ENCODE results near the gene TCF19.

DNA sequence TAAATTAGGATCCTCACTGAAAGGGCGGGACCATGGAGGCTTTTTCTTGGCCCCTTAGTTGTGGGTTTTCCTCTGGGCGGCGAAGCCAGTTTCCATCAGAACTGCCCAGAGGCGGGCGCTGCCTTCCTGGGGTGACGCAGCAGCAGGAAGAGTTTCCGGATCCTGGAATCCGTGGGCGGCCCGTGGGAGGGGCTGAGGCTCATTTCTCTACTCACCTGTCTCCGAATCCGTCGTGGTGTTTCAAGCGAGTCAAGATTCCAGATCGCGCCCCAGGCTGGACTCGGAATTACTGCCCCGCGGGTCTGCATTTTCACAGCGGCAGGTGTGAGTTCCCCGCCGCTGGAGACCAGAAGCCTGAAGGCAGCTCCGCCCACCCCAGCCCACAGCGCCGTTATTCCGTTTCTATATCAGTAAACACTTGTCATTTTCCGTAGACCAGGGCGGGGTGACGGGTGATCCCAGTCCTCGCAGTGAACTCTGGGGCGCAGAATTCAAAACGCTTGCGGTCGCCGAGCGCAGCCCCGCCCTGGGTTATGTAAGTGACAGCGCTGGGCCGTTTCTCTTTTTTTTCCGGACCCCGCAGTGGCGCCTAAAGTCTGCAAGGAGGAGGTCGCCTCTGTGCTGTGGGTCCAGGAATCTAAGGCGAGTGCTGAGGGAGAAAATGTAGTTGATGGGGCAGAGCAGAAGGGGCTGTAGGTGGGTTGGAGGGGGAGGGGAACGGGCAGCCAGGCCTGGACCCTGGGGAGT, 39.3 kb downstream of the TCF19 start:
- TF ChIP-seq, protein P1, sequence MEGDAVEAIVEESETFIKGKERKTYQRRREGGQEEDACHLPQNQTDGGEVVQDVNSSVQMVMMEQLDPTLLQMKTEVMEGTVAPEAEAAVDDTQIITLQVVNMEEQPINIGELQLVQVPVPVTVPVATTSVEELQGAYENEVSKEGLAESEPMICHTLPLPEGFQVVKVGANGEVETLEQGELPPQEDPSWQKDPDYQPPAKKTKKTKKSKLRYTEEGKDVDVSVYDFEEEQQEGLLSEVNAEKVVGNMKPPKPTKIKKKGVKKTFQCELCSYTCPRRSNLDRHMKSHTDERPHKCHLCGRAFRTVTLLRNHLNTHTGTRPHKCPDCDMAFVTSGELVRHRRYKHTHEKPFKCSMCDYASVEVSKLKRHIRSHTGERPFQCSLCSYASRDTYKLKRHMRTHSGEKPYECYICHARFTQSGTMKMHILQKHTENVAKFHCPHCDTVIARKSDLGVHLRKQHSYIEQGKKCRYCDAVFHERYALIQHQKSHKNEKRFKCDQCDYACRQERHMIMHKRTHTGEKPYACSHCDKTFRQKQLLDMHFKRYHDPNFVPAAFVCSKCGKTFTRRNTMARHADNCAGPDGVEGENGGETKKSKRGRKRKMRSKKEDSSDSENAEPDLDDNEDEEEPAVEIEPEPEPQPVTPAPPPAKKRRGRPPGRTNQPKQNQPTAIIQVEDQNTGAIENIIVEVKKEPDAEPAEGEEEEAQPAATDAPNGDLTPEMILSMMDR (IDR thresholded peaks at IDR 0.05 in 4 of 5, conservative IDR thresholded peaks at IDR 0.05 in 1 of 5), result no peak
- TF ChIP-seq POLR2A (IDR thresholded peaks at IDR 0.05), result peak; percentile 81 to 86
